IMR-90 (cell line): ENCODE data around the gene FHL5. TPM values are rescaled to one million over a fixed set of nuclear protein-coding genes. Genes with fewer than 3 reads are reported as not detected.

Experiments used
- ATAC-seq: fragments of 200-7000 bp; cut with Tn5 transposase; 2 replicates; pipeline ENCODE4 v1.9.1; 2020; ENCODE audit warnings: low read depth, mild to moderate bottlenecking, moderate library complexity
- BruUV-seq: library from RNA; stranded (reverse); fragments of 400-500 nt; replicated peaks from 2 replicates; lab custom pipeline; 2021; lab: Mats Ljungman, UMichigan
- CTCF ChIA-PET: fragments of 300-600 bp; formaldehyde crosslinking; extraction: SDS; loops from one replicate; lab custom pipeline; 2021; ENCODE audit warnings: antibody characterized with exemption; lab: Yijun Ruan, JAX
- POLR2A ChIA-PET: fragments of 300-600 bp; sonication (Branson Sonifier 250); formaldehyde crosslinking; loops from one replicate; lab custom pipeline; 2022; ENCODE audit warnings: antibody characterized with exemption; ENCODE audit not compliant: unreplicated experiment; lab: Charles Lee
- DNase-seq: peaks from one replicate; pipeline ENCODE4 v3.0.0; 2013
- H2AFZ ChIP-seq: replicated peaks from 2 replicates; pipeline ENCODE3; 2013; ENCODE audit warnings: low read length, mild to moderate bottlenecking; ENCODE audit not compliant: poor library complexity
- H2AK5ac ChIP-seq: 2 replicates; pipeline ENCODE4 v1.6.1; 2013; ENCODE audit warnings: low read depth, low read length, inconsistent platforms
- H2AK9ac ChIP-seq: replicated peaks from 2 replicates; pipeline ENCODE3; 2013; ENCODE audit warnings: mild to moderate bottlenecking, low read depth, low read length, moderate library complexity; ENCODE audit not compliant: poor library complexity
- H2BK120ac ChIP-seq: 2 replicates; pipeline ENCODE4 v1.6.1; 2013; ENCODE audit warnings: low read depth, low read length, inconsistent platforms
- H2BK15ac ChIP-seq: 3 replicates; pipeline ENCODE4 v1.6.1; 2013; ENCODE audit warnings: low read depth, low read length, inconsistent platforms
- H2BK20ac ChIP-seq: 2 replicates; pipeline ENCODE4 v1.6.1; 2013; ENCODE audit warnings: low read depth, mild to moderate bottlenecking, inconsistent platforms, low read length, moderate library complexity
- H2BK5ac ChIP-seq: 2 replicates; pipeline ENCODE4 v1.6.1; 2013; ENCODE audit warnings: mild to moderate bottlenecking, low read depth, low read length, inconsistent platforms; ENCODE audit not compliant: poor library complexity, severe bottlenecking
- H3K14ac ChIP-seq: replicated peaks from 2 replicates; pipeline ENCODE4 v1.6.1; 2013; ENCODE audit warnings: low read depth, low read length, inconsistent platforms
- H3K18ac ChIP-seq: 2 replicates; pipeline ENCODE4 v1.6.1; 2013; ENCODE audit warnings: low read depth, low read length, control low read depth
- H3K23ac ChIP-seq: 2 replicates; pipeline ENCODE4 v1.6.1; 2013; ENCODE audit warnings: low read depth, low read length, inconsistent platforms
- H3K27ac ChIP-seq: 2 replicates; pipeline ENCODE4 v1.5.1; 2013; ENCODE audit warnings: mild to moderate bottlenecking, control low read depth, low read length; ENCODE audit not compliant: insufficient read depth
- H3K27me3 ChIP-seq: 2 replicates; pipeline ENCODE4 v1.6.1; 2013; ENCODE audit warnings: low read length; ENCODE audit not compliant: control insufficient read depth, insufficient read depth
- H3K36me3 ChIP-seq: 2 replicates; pipeline ENCODE4 v1.6.1; 2013; ENCODE audit warnings: low read length, mixed read lengths; ENCODE audit not compliant: control insufficient read depth, insufficient read depth
- H3K4ac ChIP-seq: 2 replicates; pipeline ENCODE4 v1.6.1; 2013; ENCODE audit warnings: low read depth, low read length, inconsistent platforms
- H3K4me1 ChIP-seq: 2 replicates; pipeline ENCODE4 v1.6.1; 2013; ENCODE audit warnings: low read length, mixed read lengths; ENCODE audit not compliant: control insufficient read depth, insufficient read depth
- H3K4me2 ChIP-seq: 2 replicates; pipeline ENCODE4 v1.6.1; 2013; ENCODE audit warnings: low read depth, mild to moderate bottlenecking, control low read depth, low read length, moderate library complexity
- H3K4me3 ChIP-seq: 2 replicates; pipeline ENCODE4 v1.5.1; 2013; ENCODE audit warnings: low read depth, mild to moderate bottlenecking, control low read depth, low read length, moderate library complexity; ENCODE audit not compliant: insufficient read depth
- H3K56ac ChIP-seq: 2 replicates; pipeline ENCODE4 v1.6.1; 2013; ENCODE audit warnings: low read length, inconsistent platforms; ENCODE audit not compliant: insufficient read depth; ENCODE audit errors: extremely low read depth
- H3K79me1 ChIP-seq, 2 experiments: 2 replicates each; pipeline ENCODE4 v1.6.1; 2013; ENCODE audit warnings: low read length in 2 of 2, inconsistent platforms in 1 of 2, low read depth in 1 of 2
- H3K9ac ChIP-seq: 2 replicates; pipeline ENCODE4 v1.6.1; 2013; ENCODE audit warnings: low read depth, low read length, control low read depth
- H3K9me1 ChIP-seq: 2 replicates; pipeline ENCODE4 v1.6.1; 2013; ENCODE audit warnings: low read length, inconsistent platforms; ENCODE audit not compliant: insufficient read depth
- H3K9me3 ChIP-seq: 2 replicates; pipeline ENCODE4 v1.6.1; 2013; ENCODE audit warnings: low read length; ENCODE audit not compliant: control insufficient read depth, insufficient read depth
- H4K20me1 ChIP-seq: 2 replicates; pipeline ENCODE4 v1.6.1; 2013; ENCODE audit warnings: low read length, inconsistent platforms; ENCODE audit not compliant: insufficient read depth
- H4K5ac ChIP-seq: 2 replicates; pipeline ENCODE4 v1.6.1; 2013; ENCODE audit warnings: mild to moderate bottlenecking, low read depth, low read length, control low read depth
- H4K8ac ChIP-seq, 2 experiments: 2 replicates each; pipeline ENCODE4 v1.6.1; 2013; ENCODE audit warnings: low read depth in 2 of 2, low read length in 2 of 2, control low read depth in 1 of 2, inconsistent platforms in 1 of 2
- H4K91ac ChIP-seq: 2 replicates; pipeline ENCODE4 v1.6.1; 2013; ENCODE audit warnings: low read depth, low read length, inconsistent platforms; ENCODE audit not compliant: insufficient read depth
- CEBPB ChIP-seq: IDR thresholded peaks from 2 replicates; pipeline ENCODE4 v1.6.1; 2012; ENCODE audit warnings: low read depth, low read length, improper control_type of control experiment
- CHD1 ChIP-seq: IDR thresholded peaks from 2 replicates; pipeline ENCODE4 v1.6.1; 2012; ENCODE audit warnings: low read depth, low read length, improper control_type of control experiment
- CTCF ChIP-seq: conservative IDR thresholded peaks from 2 replicates; pipeline ENCODE4 v1.5.1; 2012; ENCODE audit warnings: mild to moderate bottlenecking, low read depth, low read length, improper control_type of control experiment
- ELK1 ChIP-seq: fragments of 150-350 bp; IDR thresholded peaks from 2 replicates; pipeline ENCODE4 v1.6.1; 2016; ENCODE audit warnings: low read depth, mild to moderate bottlenecking, low read length, moderate library complexity, borderline replicate concordance
- SMC3 ChIP-seq: fragments of 150-350 bp; IDR thresholded peaks from 2 replicates; pipeline ENCODE4 v1.6.1; 2016; ENCODE audit warnings: low read depth, mild to moderate bottlenecking, antibody characterized with exemption, low read length, moderate library complexity
- WGBS, 2 experiments: methylation state at CpG; one replicate each; pipeline versions ENCODE4 v1.1.5 to v1.1.7; 2013; ENCODE audit warnings: missing lambda C conversion rate in 2 of 2; ENCODE audit not compliant: insufficient read length in 1 of 2; ENCODE audit errors: extremely low coverage in 2 of 2; 5-methylcytosine and 5-hydroxymethylcytosine counted together
- dilution Hi-C: fragments of 300-500 bp; cut with HindIII; formaldehyde crosslinking; loops from one replicate; pipeline ENCODE4 v1.14.3; 2018; ENCODE audit warnings: low sequenced_read_pairs; ENCODE audit not compliant: unreplicated experiment
- in situ Hi-C: fragments of 300-500 bp; cut with MboI; formaldehyde crosslinking; loops from 3 replicates; pipeline ENCODE4 v1.14.3; 2019; ENCODE audit warnings: low sequenced_read_pairs, inconsistent platforms, mixed read lengths
- intact Hi-C: fragments of 100-400 bp; cut with micrococcal nuclease; formaldehyde crosslinking; loops from 2 replicates; pipeline ENCODE4 v1.10.0; 2022
- polyA plus RNA-seq, 3 experiments: library from polyadenylated mRNA; depleted of rRNA; stranded (reverse); fragments of >200 nt; gene quantifications; 2 replicates each; pipeline ENCODE4 v1.2.3, GENCODE V29; 2012; ENCODE audit warnings: low replicate concordance in 1 of 3
- total RNA-seq: library from RNA; depleted of rRNA; stranded (reverse); fragments of >200 nt; gene quantifications from 2 replicates; pipeline ENCODE4 v1.2.3, GENCODE V29; 2012

FHL5 gene
- total and polyA plus RNA-seq, 2 of the 4 experiments (the other 2 are of a cell fraction) = not detected

GRCh38 chr6:96657344-96657743, 94.4 kb downstream of the FHL5 start:
- Histone ChIP-seq H3K18ac (no peak overlapping the region), H3K4me1 (no peaks in the 10 kb centered on the region), H3K23ac (no peak overlapping the region), H4K91ac (no peak overlapping the region), H2BK120ac (no peak overlapping the region), H3K27ac (no peak overlapping the region), H3K4me3 (no peak overlapping the region), H3K4ac (no peak overlapping the region), H4K8ac (no peak overlapping the region), H3K9me1 (no peaks in the 10 kb centered on the region), H3K14ac (no peak overlapping the region), H2BK20ac (no peak overlapping the region), H3K56ac (no peak overlapping the region), H4K5ac (no peak overlapping the region), H4K20me1 (no peaks in the 10 kb centered on the region), H3K79me1 (no peaks in the 10 kb centered on the region), H2AK5ac (no peak overlapping the region), H2BK15ac (no peak overlapping the region), H2BK5ac (no peak overlapping the region), H2AFZ (no peak overlapping the region), H3K9me3 (no peaks in the 10 kb centered on the region), H3K9ac (no peak overlapping the region), H2AK9ac (no peak overlapping the region), H3K36me3 (no peaks in the 10 kb centered on the region), H3K4me2 (no peak overlapping the region), H3K27me3 (no peaks in the 10 kb centered on the region)
- DNase-seq (no peak), ATAC-seq (no peak)
- TF ChIP-seq CEBPB = no peak
- TF ChIP-seq ELK1 = no peak
- TF ChIP-seq CTCF = no peak
- no peak for TF ChIP-seq CHD1
- no peak for TF ChIP-seq SMC3
- dilution Hi-C loops = no loop called here
- BruUV-seq = no TSS peak
- 10% methylated on average over 2 of the region's 5 CpGs; no CpG with 5 or more reads in 1 of the 2 experiments for WGBS, 2 experiments
- ChIA-PET POLR2A (no interaction called here), CTCF (no interaction called here)
- in situ Hi-C loops = no loop called here
- intact Hi-C loops = no loop called here
